PC-9 (cell line): ENCODE results near the gene TACC3.

Source experiments
- EZH2 ChIP-seq: fragments of 200-600 bp; sonication (generic); IDR thresholded peaks from 2 replicates; pipeline ENCODE4 v1.8.0; 2017; ENCODE audit warnings: antibody characterized with exemption, low read depth
- TF ChIP-seq, protein P1 (sequence below): fragments of 200-600 bp; sonication (generic); conservative IDR thresholded peaks from 2 replicates; pipeline ENCODE4 v1.6.1; 2017; ENCODE audit warnings: mixed run types, antibody characterized with exemption, mild to moderate bottlenecking, moderate library complexity

DNA sequence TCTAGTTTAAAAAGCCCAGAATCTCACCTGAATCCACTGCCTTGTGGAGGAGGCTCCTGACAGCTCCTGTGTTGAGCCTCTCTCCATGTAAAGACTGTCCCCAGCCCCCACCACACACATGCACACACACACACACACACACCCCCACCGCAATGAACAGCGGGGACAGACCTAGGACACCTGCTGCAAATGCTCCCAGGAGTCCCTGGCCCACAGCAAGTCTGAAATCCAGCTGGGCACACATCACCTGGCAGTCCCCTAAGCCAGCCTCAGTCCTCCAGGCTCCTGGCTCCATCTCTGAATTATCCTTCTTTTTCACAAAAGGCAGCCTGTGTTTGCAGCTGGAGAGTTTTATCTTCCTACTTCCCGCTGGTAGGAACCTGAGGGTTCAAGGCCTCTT is 30.6 kb upstream of the TACC3 start:
- TF ChIP-seq, protein P1, sequence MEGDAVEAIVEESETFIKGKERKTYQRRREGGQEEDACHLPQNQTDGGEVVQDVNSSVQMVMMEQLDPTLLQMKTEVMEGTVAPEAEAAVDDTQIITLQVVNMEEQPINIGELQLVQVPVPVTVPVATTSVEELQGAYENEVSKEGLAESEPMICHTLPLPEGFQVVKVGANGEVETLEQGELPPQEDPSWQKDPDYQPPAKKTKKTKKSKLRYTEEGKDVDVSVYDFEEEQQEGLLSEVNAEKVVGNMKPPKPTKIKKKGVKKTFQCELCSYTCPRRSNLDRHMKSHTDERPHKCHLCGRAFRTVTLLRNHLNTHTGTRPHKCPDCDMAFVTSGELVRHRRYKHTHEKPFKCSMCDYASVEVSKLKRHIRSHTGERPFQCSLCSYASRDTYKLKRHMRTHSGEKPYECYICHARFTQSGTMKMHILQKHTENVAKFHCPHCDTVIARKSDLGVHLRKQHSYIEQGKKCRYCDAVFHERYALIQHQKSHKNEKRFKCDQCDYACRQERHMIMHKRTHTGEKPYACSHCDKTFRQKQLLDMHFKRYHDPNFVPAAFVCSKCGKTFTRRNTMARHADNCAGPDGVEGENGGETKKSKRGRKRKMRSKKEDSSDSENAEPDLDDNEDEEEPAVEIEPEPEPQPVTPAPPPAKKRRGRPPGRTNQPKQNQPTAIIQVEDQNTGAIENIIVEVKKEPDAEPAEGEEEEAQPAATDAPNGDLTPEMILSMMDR, result no peak
- TF ChIP-seq EZH2, result no peak
